Common myeloid progenitor, CD34-positive (primary cell): ENCODE measurements around the gene PLXNA4.

Experiments
- CTCF ChIA-PET: fragments of 350-600 bp; sonication (Branson Sonifier 250); formaldehyde crosslinking; loops from one replicate; lab custom pipeline; 2021; ENCODE audit warnings: antibody characterized with exemption; lab: Charles Lee
- POLR2A ChIA-PET: fragments of 350-600 bp; sonication (Branson Sonifier 250); formaldehyde crosslinking; loops from one replicate; lab custom pipeline; 2021; ENCODE audit warnings: antibody characterized with exemption; lab: Charles Lee
- DNase-seq, 3 donors: peaks; one replicate each; pipeline versions ENCODE4 v3.0.0 to v3.0.0-alpha.2; 2013
- H3K27ac ChIP-seq, 2 experiments: 1 replicate in 1 of 2; 2 replicates in 1 of 2; pipeline ENCODE4 v1.7.0; 2013; ENCODE audit warnings: inconsistent platforms in 2 of 2, low read length in 2 of 2, mild to moderate bottlenecking in 2 of 2, low read depth in 1 of 2, moderate library complexity in 1 of 2; ENCODE audit not compliant: severe bottlenecking in 2 of 2, insufficient read depth in 1 of 2, poor library complexity in 1 of 2
- H3K27me3 ChIP-seq, 5 experiments: replicated peaks in 2 of 5; 1 replicate in 3 of 5; 2 replicates in 2 of 5; pipeline versions ENCODE4 v1.6.1 to v1.7.0; 2013; ENCODE audit warnings: low read length in 4 of 5, mild to moderate bottlenecking in 2 of 5, moderate library complexity in 2 of 5, inconsistent platforms in 1 of 5; ENCODE audit not compliant: insufficient read depth in 5 of 5, control insufficient read depth in 4 of 5
- H3K36me3 ChIP-seq, 4 experiments: 1 replicate in 2 of 4; 2 replicates in 2 of 4; pipeline versions ENCODE4 v1.6.1 to v1.7.0; 2013; ENCODE audit warnings: low read length in 3 of 4, control low read depth in 1 of 4, mild to moderate bottlenecking in 1 of 4; ENCODE audit not compliant: control insufficient read depth in 4 of 4, insufficient read depth in 4 of 4
- H3K4me1 ChIP-seq, 4 experiments: 1 replicate in 3 of 4; 2 replicates in 1 of 4; pipeline versions ENCODE4 v1.6.1 to v1.7.1; 2013; ENCODE audit warnings: low read length in 3 of 4, mild to moderate bottlenecking in 3 of 4, control low read depth in 1 of 4, inconsistent platforms in 1 of 4, moderate library complexity in 1 of 4; ENCODE audit not compliant: control insufficient read depth in 4 of 4, insufficient read depth in 4 of 4; ENCODE audit errors: control extremely low read depth in 1 of 4
- H3K4me3 ChIP-seq, 7 experiments: 1 replicate in 4 of 7; 2 replicates in 3 of 7; pipeline versions ENCODE4 v1.5.1 to v1.7.0; 2013; ENCODE audit warnings: mild to moderate bottlenecking in 7 of 7, low read length in 6 of 7, moderate library complexity in 6 of 7, inconsistent platforms in 2 of 7, low read depth in 2 of 7, control low read depth in 1 of 7; ENCODE audit not compliant: insufficient read depth in 4 of 7, control insufficient read depth in 1 of 7; ENCODE audit errors: extremely low read depth in 1 of 7
- H3K9me3 ChIP-seq, 5 experiments: 1 replicate in 4 of 5; 2 replicates in 1 of 5; pipeline versions ENCODE4 v1.6.1 to v1.7.1; 2013; ENCODE audit warnings: low read length in 4 of 5, mild to moderate bottlenecking in 2 of 5, inconsistent platforms in 1 of 5, low read depth in 1 of 5, moderate library complexity in 1 of 5; ENCODE audit not compliant: control insufficient read depth in 4 of 5, insufficient read depth in 2 of 5; ENCODE audit errors: control extremely low read depth in 1 of 5
- WGBS: methylation state at CpG from one replicate; pipeline ENCODE4 v1.1.5; 2013; ENCODE audit not compliant: insufficient coverage; 5-methylcytosine and 5-hydroxymethylcytosine counted together

The PLXNA4 gene

GRCh38 chr7:132519936-132520335, 56.3 kb downstream of the PLXNA4 start:
- no peaks in the 10 kb centered on the region for H3K36me3 ChIP-seq
- ChIA-PET POLR2A (no interaction called here), CTCF (interaction anchor here (1.5 to 1.7 kb wide), 2 partner anchors 9 to 46 kb away, joined by 3 to 4 read pairs; no protein-coding TSS in a partner anchor)
- DNase-seq = no peak
- H3K27ac ChIP-seq = no peak overlapping the region
- no peaks in the 10 kb centered on the region for H3K27me3 ChIP-seq
- H3K4me3 ChIP-seq = no peak overlapping the region
- 86% methylated on average over 1 of the region's 1 CpG for WGBS
- no peaks in the 10 kb centered on the region for H3K4me1 ChIP-seq
- H3K9me3 ChIP-seq = no peaks in the 10 kb centered on the region

GRCh38 chr7:132518839-132519173, 57.5 kb downstream of the PLXNA4 start:
- ChIA-PET CTCF (interaction anchor here (1.0 to 1.4 kb wide), 2 partner anchors 14 to 133 kb away, joined by 3 to 4 read pairs; no protein-coding TSS in a partner anchor), POLR2A (no interaction called here)
- no peak overlapping the region for H3K27ac ChIP-seq
- DNase-seq = no peak
- H3K4me3 ChIP-seq = no peak overlapping the region
- no peaks in the 10 kb centered on the region for H3K9me3 ChIP-seq
- H3K36me3 ChIP-seq = no peaks in the 10 kb centered on the region
- WGBS = 100% methylated on average over 2 of the region's 6 CpGs
- no peaks in the 10 kb centered on the region for H3K27me3 ChIP-seq
- no peaks in the 10 kb centered on the region for H3K4me1 ChIP-seq

- Histone ChIP-seq H3K27me3 (no peaks in the 10 kb centered on the region), H3K4me3 (no peak overlapping the region), H3K4me1 (no peaks in the 10 kb centered on the region), H3K9me3 (no peaks in the 10 kb centered on the region), H3K36me3 (no peaks in the 10 kb centered on the region), H3K27ac (no peak overlapping the region)
- peak; percentile 8 to 39 (median 34) for DNase-seq
- POLR2A ChIA-PET = no interaction called here
- CTCF ChIA-PET = interaction anchor here (0.6 to 1.8 kb wide), 4 partner anchors 10 to 133 kb away, joined by 3 to 8 read pairs (median 4); no protein-coding TSS in a partner anchor
- WGBS = 95% methylated on average over 9 of the region's 11 CpGs
These were observed 58.0 kb downstream of the PLXNA4 start for GRCh38 chr7:132518102-132518838.

GRCh38 chr7:132516042-132516840, 60.0 kb downstream of the PLXNA4 start:
- Histone ChIP-seq H3K27me3 (no peaks in the 10 kb centered on the region), H3K4me1 (no peaks in the 10 kb centered on the region), H3K4me3 (no peak overlapping the region), H3K27ac (no peak overlapping the region), H3K36me3 (no peaks in the 10 kb centered on the region), H3K9me3 (no peaks in the 10 kb centered on the region)
- ChIA-PET POLR2A (no interaction called here), CTCF (interaction anchor here (0.7 to 1.8 kb wide), 5 partner anchors 8 to 95 kb away, joined by 3 to 8 read pairs (median 4); no protein-coding TSS in a partner anchor)
- 98% methylated on average over 5 of the region's 5 CpGs for WGBS
- DNase-seq = no peak

- ChIA-PET CTCF (interaction anchor here (0.9 to 1.8 kb wide), 2 partner anchors 18 to 29 kb away, joined by 3 to 4 read pairs; no protein-coding TSS in a partner anchor), POLR2A (no interaction called here)
- no peaks in the 10 kb centered on the region for H3K9me3 ChIP-seq
- no peak for DNase-seq
- H3K27me3 ChIP-seq = no peaks in the 10 kb centered on the region
- H3K4me1 ChIP-seq = no peaks in the 10 kb centered on the region
- H3K4me3 ChIP-seq = no peak overlapping the region
- WGBS = 89% methylated on average over 5 of the region's 5 CpGs
- H3K36me3 ChIP-seq = no peaks in the 10 kb centered on the region
- H3K27ac ChIP-seq = no peak overlapping the region
These were observed 61.1 kb downstream of the PLXNA4 start for GRCh38 chr7:132515181-132515580.

- no peak overlapping the region for H3K4me3 ChIP-seq
- H3K9me3 ChIP-seq = no peaks in the 10 kb centered on the region
- H3K36me3 ChIP-seq = no peaks in the 10 kb centered on the region
- no peak overlapping the region for H3K27ac ChIP-seq
- POLR2A ChIA-PET = no interaction called here
- DNase-seq = no peak
- WGBS = 100% methylated on average over 1 of the region's 1 CpG
- peaks cover 0 to 7% (median 4%) of the 10 kb centered on the region in 4 experiments for H3K4me1 ChIP-seq
- H3K27me3 ChIP-seq = no peaks in the 10 kb centered on the region
- CTCF ChIA-PET = no interaction called here
These were observed 61.8 kb downstream of the PLXNA4 start for GRCh38 chr7:132514430-132514829.

- Histone ChIP-seq H3K4me1 (peaks cover 0 to 11% (median 9%) of the 10 kb centered on the region in 4 experiments), H3K9me3 (no peaks in the 10 kb centered on the region), H3K36me3 (no peaks in the 10 kb centered on the region), H3K27me3 (no peaks in the 10 kb centered on the region), H3K27ac (no peak overlapping the region), H3K4me3 (no peak overlapping the region)
- WGBS = 94% methylated on average over 7 of the region's 8 CpGs
- ChIA-PET POLR2A (no interaction called here), CTCF (interaction anchor here (1.1 to 1.4 kb wide), 2 partner anchors 8 to 14 kb away, joined by 3 to 4 read pairs; no protein-coding TSS in a partner anchor)
- no peak for DNase-seq
These were observed 64.3 kb downstream of the PLXNA4 start for GRCh38 chr7:132511921-132512320.
